HepG2 (cell line): ENCODE measurements around the gene TPM3. TPM values are rescaled to one million over a fixed set of nuclear protein-coding genes. Genes with fewer than 3 reads are reported as not detected.
A peak's percentile ranks its signal among the peaks of the same experiment; 100 is the strongest.

ENCODE experiments used
- AHDC1 ChIP-seq: sonication (generic); formaldehyde crosslinking; IDR thresholded peaks from 2 replicates; pipeline ENCODE4 v1.5.1; 2020; ENCODE audit warnings: mild to moderate bottlenecking, missing genetic modification reagents, borderline replicate concordance
- GATAD1 ChIP-seq: IDR thresholded peaks from 2 replicates; pipeline ENCODE4 v1.6.1; 2016; ENCODE audit warnings: missing genetic modification reagents, missing compliant biosample characterization
- GLMP ChIP-seq: sonication (generic); formaldehyde crosslinking; IDR thresholded peaks from 2 replicates; pipeline ENCODE4 v1.9.0; 2021; ENCODE audit warnings: missing genetic modification reagents, mild to moderate bottlenecking, borderline replicate concordance
- GTF3A ChIP-seq: sonication (generic); formaldehyde crosslinking; conservative IDR thresholded peaks from 2 replicates; pipeline ENCODE4 v1.4.0; 2020; ENCODE audit warnings: mild to moderate bottlenecking, missing genetic modification reagents
- MXI1 ChIP-seq: IDR thresholded peaks from 3 replicates; pipeline ENCODE4 v1.6.1; 2012; ENCODE audit warnings: low read depth, low read length, inconsistent platforms, borderline replicate concordance
- NFIB ChIP-seq: sonication (generic); formaldehyde crosslinking; IDR thresholded peaks from 2 replicates; pipeline ENCODE4 v1.9.0; 2021; ENCODE audit warnings: missing genetic modification reagents, mild to moderate bottlenecking, borderline replicate concordance
- RARG ChIP-seq: sonication (generic); formaldehyde crosslinking; IDR thresholded peaks from 2 replicates; pipeline ENCODE4 v1.4.0; 2020; ENCODE audit warnings: low read depth, mild to moderate bottlenecking, missing genetic modification reagents
- RFX5 ChIP-seq: IDR thresholded peaks from 2 replicates; pipeline ENCODE4 v1.6.1; 2011; ENCODE audit warnings: low read depth, low read length, improper control_type of control experiment
- SKI ChIP-seq: fragments of 450-650 bp; IDR thresholded peaks from one replicate; pipeline ENCODE4 v1.6.1; 2018; ENCODE audit warnings: mild to moderate bottlenecking; ENCODE audit not compliant: partially characterized antibody
- TOE1 ChIP-seq: sonication (generic); formaldehyde crosslinking; IDR thresholded peaks from 2 replicates; pipeline ENCODE4 v1.4.0; 2020; ENCODE audit warnings: mild to moderate bottlenecking, missing genetic modification reagents
- ZNF563 ChIP-seq: sonication (generic); formaldehyde crosslinking; IDR thresholded peaks from 2 replicates; pipeline ENCODE4 v1.8.0; 2022; ENCODE audit warnings: mild to moderate bottlenecking, moderate library complexity, missing genetic modification reagents
- ZNF598 ChIP-seq: sonication (generic); formaldehyde crosslinking; IDR thresholded peaks from 2 replicates; pipeline ENCODE4 v1.5.1; 2020; ENCODE audit warnings: mild to moderate bottlenecking, missing genetic modification reagents, borderline replicate concordance
- ZNF652 ChIP-seq: IDR thresholded peaks from 2 replicates; pipeline ENCODE4 v1.6.1; 2016; ENCODE audit warnings: low read depth, borderline replicate concordance
- ZNF710 ChIP-seq: sonication (generic); formaldehyde crosslinking; IDR thresholded peaks from 2 replicates; pipeline ENCODE4 v1.5.0; 2020; ENCODE audit warnings: mild to moderate bottlenecking, missing genetic modification reagents, borderline replicate concordance
- ZNF766 ChIP-seq: sonication (generic); formaldehyde crosslinking; IDR thresholded peaks from 2 replicates; pipeline ENCODE4 v1.5.0; 2020; ENCODE audit warnings: missing genetic modification reagents, borderline replicate concordance
- polyA plus RNA-seq, 8 experiments: library from polyadenylated mRNA; depleted of rRNA in 3 of 8; stranded (reverse) in 7 of 8; unstranded in 1 of 8; fragments of >200 nt; fragmentation: Illumina TruSeq in 4 of 8; extraction: Trizol in 4 of 8; gene quantifications; 2 replicates each; pipeline versions ENCODE4 v1.2.1 to v1.2.3, GENCODE V29; 2011 to 2016; ENCODE audit warnings: low read depth in 4 of 8, missing spikeins in 1 of 8, mixed read lengths in 1 of 8; ENCODE audit not compliant: insufficient read depth in 1 of 8
- total RNA-seq, 5 experiments: library from RNA; depleted of rRNA; stranded (reverse); fragments of >200 nt; fragmentation: Illumina TruSeq; extraction: Trizol; gene quantifications; 2 replicates each; pipeline ENCODE4 v1.2.3, GENCODE V29; 2016; ENCODE audit warnings: low read depth in 1 of 5
- TF ChIP-seq, protein P1 (sequence below): sonication (generic); formaldehyde crosslinking; conservative IDR thresholded peaks from 2 replicates; pipeline ENCODE4 v1.4.0; 2020; ENCODE audit warnings: missing genetic modification reagents

TPM3 gene
- total and polyA plus RNA-seq, 2 of the 13 experiments (the other 11 are each of a cell fraction or from before 2014, with no cell fraction given) = 160 to 307 TPM

- TF ChIP-seq ZNF710 (CRISPR knock-in tag) (no peak; the same call in 1 of the 2 replicates), GATAD1 (CRISPR knock-in tag) (peak; percentile 87), MXI1 (peak; percentile 92; the same call in 1 of the 3 replicates), GLMP (CRISPR knock-in tag) (no peak), ZNF652 (peak; percentile 63; the same call in 1 of the 2 replicates), AHDC1 (CRISPR knock-in tag) (peak; percentile 49; the same call in 1 of the 2 replicates), RARG (CRISPR knock-in tag) (no peak; the same call in 1 of the 2 replicates), TOE1 (CRISPR knock-in tag) (peak; percentile 51; the same call in 1 of the 2 replicates), ZNF598 (CRISPR knock-in tag) (peak; percentile 94; the same call in 1 of the 2 replicates), GTF3A (CRISPR knock-in tag) (no peak), SKI (peak; percentile 71), ZNF563 (CRISPR knock-in tag) (peak; percentile 91), NFIB (CRISPR knock-in tag) (no peak), RFX5 (no peak), ZNF766 (CRISPR knock-in tag) (peak; percentile 86; the same call in 1 of the 2 replicates)
- TF ChIP-seq, protein P1, sequence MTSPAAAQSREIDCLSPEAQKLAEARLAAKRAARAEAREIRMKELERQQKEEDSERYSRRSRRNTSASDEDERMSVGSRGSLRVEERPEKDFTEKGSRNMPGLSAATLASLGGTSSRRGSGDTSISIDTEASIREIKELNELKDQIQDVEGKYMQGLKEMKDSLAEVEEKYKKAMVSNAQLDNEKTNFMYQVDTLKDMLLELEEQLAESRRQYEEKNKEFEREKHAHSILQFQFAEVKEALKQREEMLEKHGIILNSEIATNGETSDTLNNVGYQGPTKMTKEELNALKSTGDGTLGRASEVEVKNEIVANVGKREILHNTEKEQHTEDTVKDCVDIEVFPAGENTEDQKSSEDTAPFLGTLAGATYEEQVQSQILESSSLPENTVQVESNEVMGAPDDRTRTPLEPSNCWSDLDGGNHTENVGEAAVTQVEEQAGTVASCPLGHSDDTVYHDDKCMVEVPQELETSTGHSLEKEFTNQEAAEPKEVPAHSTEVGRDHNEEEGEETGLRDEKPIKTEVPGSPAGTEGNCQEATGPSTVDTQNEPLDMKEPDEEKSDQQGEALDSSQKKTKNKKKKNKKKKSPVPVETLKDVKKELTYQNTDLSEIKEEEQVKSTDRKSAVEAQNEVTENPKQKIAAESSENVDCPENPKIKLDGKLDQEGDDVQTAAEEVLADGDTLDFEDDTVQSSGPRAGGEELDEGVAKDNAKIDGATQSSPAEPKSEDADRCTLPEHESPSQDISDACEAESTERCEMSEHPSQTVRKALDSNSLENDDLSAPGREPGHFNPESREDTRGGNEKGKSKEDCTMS (CRISPR knock-in tag) = no peak
Observed at GRCh38 chr1:154220071-154220969, 28.4 kb upstream of the TPM3 start, which contains the start of gene UBAP2L (continued).
